IMR-90 (cell line): Measurements from ENCODE around the gene SLC27A1. TPM values are rescaled to one million over a fixed set of nuclear protein-coding genes. Genes with fewer than 3 reads are reported as not detected.

Experiments used
- ATAC-seq: fragments of 200-7000 bp; cut with Tn5 transposase; 2 replicates; pipeline ENCODE4 v1.9.1; 2020; ENCODE audit warnings: low read depth, mild to moderate bottlenecking, moderate library complexity
- BruUV-seq: library from RNA; stranded (reverse); fragments of 400-500 nt; replicated peaks from 2 replicates; lab custom pipeline; 2021; lab: Mats Ljungman, UMichigan
- CTCF ChIA-PET: fragments of 300-600 bp; formaldehyde crosslinking; extraction: SDS; loops from one replicate; lab custom pipeline; 2021; ENCODE audit warnings: antibody characterized with exemption; lab: Yijun Ruan, JAX
- POLR2A ChIA-PET: fragments of 300-600 bp; sonication (Branson Sonifier 250); formaldehyde crosslinking; loops from one replicate; lab custom pipeline; 2022; ENCODE audit warnings: antibody characterized with exemption; ENCODE audit not compliant: unreplicated experiment; lab: Charles Lee
- DNase-seq: peaks from one replicate; pipeline ENCODE4 v3.0.0; 2013
- H2AFZ ChIP-seq: replicated peaks from 2 replicates; pipeline ENCODE3; 2013; ENCODE audit warnings: low read length, mild to moderate bottlenecking; ENCODE audit not compliant: poor library complexity
- H2AK5ac ChIP-seq: 2 replicates; pipeline ENCODE4 v1.6.1; 2013; ENCODE audit warnings: low read depth, low read length, inconsistent platforms
- H2AK9ac ChIP-seq: replicated peaks from 2 replicates; pipeline ENCODE3; 2013; ENCODE audit warnings: mild to moderate bottlenecking, low read depth, low read length, moderate library complexity; ENCODE audit not compliant: poor library complexity
- H2BK120ac ChIP-seq: 2 replicates; pipeline ENCODE4 v1.6.1; 2013; ENCODE audit warnings: low read depth, low read length, inconsistent platforms
- H2BK15ac ChIP-seq: 3 replicates; pipeline ENCODE4 v1.6.1; 2013; ENCODE audit warnings: low read depth, low read length, inconsistent platforms
- H2BK20ac ChIP-seq: 2 replicates; pipeline ENCODE4 v1.6.1; 2013; ENCODE audit warnings: low read depth, mild to moderate bottlenecking, inconsistent platforms, low read length, moderate library complexity
- H2BK5ac ChIP-seq: 2 replicates; pipeline ENCODE4 v1.6.1; 2013; ENCODE audit warnings: mild to moderate bottlenecking, low read depth, low read length, inconsistent platforms; ENCODE audit not compliant: poor library complexity, severe bottlenecking
- H3K14ac ChIP-seq: replicated peaks from 2 replicates; pipeline ENCODE4 v1.6.1; 2013; ENCODE audit warnings: low read depth, low read length, inconsistent platforms
- H3K18ac ChIP-seq: 2 replicates; pipeline ENCODE4 v1.6.1; 2013; ENCODE audit warnings: low read depth, low read length, control low read depth
- H3K23ac ChIP-seq: 2 replicates; pipeline ENCODE4 v1.6.1; 2013; ENCODE audit warnings: low read depth, low read length, inconsistent platforms
- H3K27ac ChIP-seq: 2 replicates; pipeline ENCODE4 v1.5.1; 2013; ENCODE audit warnings: mild to moderate bottlenecking, control low read depth, low read length; ENCODE audit not compliant: insufficient read depth
- H3K27me3 ChIP-seq: 2 replicates; pipeline ENCODE4 v1.6.1; 2013; ENCODE audit warnings: low read length; ENCODE audit not compliant: control insufficient read depth, insufficient read depth
- H3K36me3 ChIP-seq: 2 replicates; pipeline ENCODE4 v1.6.1; 2013; ENCODE audit warnings: low read length, mixed read lengths; ENCODE audit not compliant: control insufficient read depth, insufficient read depth
- H3K4ac ChIP-seq: 2 replicates; pipeline ENCODE4 v1.6.1; 2013; ENCODE audit warnings: low read depth, low read length, inconsistent platforms
- H3K4me1 ChIP-seq: 2 replicates; pipeline ENCODE4 v1.6.1; 2013; ENCODE audit warnings: low read length, mixed read lengths; ENCODE audit not compliant: control insufficient read depth, insufficient read depth
- H3K4me2 ChIP-seq: 2 replicates; pipeline ENCODE4 v1.6.1; 2013; ENCODE audit warnings: low read depth, mild to moderate bottlenecking, control low read depth, low read length, moderate library complexity
- H3K4me3 ChIP-seq: 2 replicates; pipeline ENCODE4 v1.5.1; 2013; ENCODE audit warnings: low read depth, mild to moderate bottlenecking, control low read depth, low read length, moderate library complexity; ENCODE audit not compliant: insufficient read depth
- H3K56ac ChIP-seq: 2 replicates; pipeline ENCODE4 v1.6.1; 2013; ENCODE audit warnings: low read length, inconsistent platforms; ENCODE audit not compliant: insufficient read depth; ENCODE audit errors: extremely low read depth
- H3K79me1 ChIP-seq, 2 experiments: 2 replicates each; pipeline ENCODE4 v1.6.1; 2013; ENCODE audit warnings: low read length in 2 of 2, inconsistent platforms in 1 of 2, low read depth in 1 of 2
- H3K9ac ChIP-seq: 2 replicates; pipeline ENCODE4 v1.6.1; 2013; ENCODE audit warnings: low read depth, low read length, control low read depth
- H3K9me1 ChIP-seq: 2 replicates; pipeline ENCODE4 v1.6.1; 2013; ENCODE audit warnings: low read length, inconsistent platforms; ENCODE audit not compliant: insufficient read depth
- H3K9me3 ChIP-seq: 2 replicates; pipeline ENCODE4 v1.6.1; 2013; ENCODE audit warnings: low read length; ENCODE audit not compliant: control insufficient read depth, insufficient read depth
- H4K20me1 ChIP-seq: 2 replicates; pipeline ENCODE4 v1.6.1; 2013; ENCODE audit warnings: low read length, inconsistent platforms; ENCODE audit not compliant: insufficient read depth
- H4K5ac ChIP-seq: 2 replicates; pipeline ENCODE4 v1.6.1; 2013; ENCODE audit warnings: mild to moderate bottlenecking, low read depth, low read length, control low read depth
- H4K8ac ChIP-seq, 2 experiments: 2 replicates each; pipeline ENCODE4 v1.6.1; 2013; ENCODE audit warnings: low read depth in 2 of 2, low read length in 2 of 2, control low read depth in 1 of 2, inconsistent platforms in 1 of 2
- H4K91ac ChIP-seq: 2 replicates; pipeline ENCODE4 v1.6.1; 2013; ENCODE audit warnings: low read depth, low read length, inconsistent platforms; ENCODE audit not compliant: insufficient read depth
- BHLHE40 ChIP-seq: fragments of 150-350 bp; IDR thresholded peaks from 2 replicates; pipeline ENCODE4 v1.6.1; 2016; ENCODE audit warnings: mild to moderate bottlenecking, low read depth, low read length
- MAZ ChIP-seq: IDR thresholded peaks from 2 replicates; pipeline ENCODE4 v1.6.1; 2012; ENCODE audit warnings: low read depth, mild to moderate bottlenecking, low read length, improper control_type of control experiment, moderate library complexity, borderline replicate concordance
- MXI1 ChIP-seq: IDR thresholded peaks from 2 replicates; pipeline ENCODE4 v1.6.1; 2012; ENCODE audit warnings: low read depth, mild to moderate bottlenecking, low read length, moderate library complexity, borderline replicate concordance
- NFE2L2 ChIP-seq: fragments of 150-350 bp; IDR thresholded peaks from 2 replicates; pipeline ENCODE4 v1.6.1; 2016; ENCODE audit warnings: low read depth, mild to moderate bottlenecking, low read length
- WGBS, 2 experiments: methylation state at CpG; one replicate each; pipeline versions ENCODE4 v1.1.5 to v1.1.7; 2013; ENCODE audit warnings: missing lambda C conversion rate in 2 of 2; ENCODE audit not compliant: insufficient read length in 1 of 2; ENCODE audit errors: extremely low coverage in 2 of 2; 5-methylcytosine and 5-hydroxymethylcytosine counted together
- dilution Hi-C: fragments of 300-500 bp; cut with HindIII; formaldehyde crosslinking; loops from one replicate; pipeline ENCODE4 v1.14.3; 2018; ENCODE audit warnings: low sequenced_read_pairs; ENCODE audit not compliant: unreplicated experiment
- in situ Hi-C: fragments of 300-500 bp; cut with MboI; formaldehyde crosslinking; loops from 3 replicates; pipeline ENCODE4 v1.14.3; 2019; ENCODE audit warnings: low sequenced_read_pairs, inconsistent platforms, mixed read lengths
- intact Hi-C: fragments of 100-400 bp; cut with micrococcal nuclease; formaldehyde crosslinking; loops from 2 replicates; pipeline ENCODE4 v1.10.0; 2022
- polyA plus RNA-seq, 3 experiments: library from polyadenylated mRNA; depleted of rRNA; stranded (reverse); fragments of >200 nt; gene quantifications; 2 replicates each; pipeline ENCODE4 v1.2.3, GENCODE V29; 2012; ENCODE audit warnings: low replicate concordance in 1 of 3
- total RNA-seq: library from RNA; depleted of rRNA; stranded (reverse); fragments of >200 nt; gene quantifications from 2 replicates; pipeline ENCODE4 v1.2.3, GENCODE V29; 2012; rRNA removed

The SLC27A1 gene
- total and polyA plus RNA-seq, 2 of the 4 experiments (the other 2 are of a cell fraction): 4.8 to 12.9 TPM

GRCh38 chr19:17555480-17555928 lies 85.2 kb downstream of the SLC27A1 start, which contains the start of gene COLGALT1:
Gene COLGALT1, plus strand, starts transcription at chr19:17555649. Its CDS starts 65 bp downstream, at chr19:17555714.
- POLR2A ChIA-PET: no interaction called here
- Histone ChIP-seq H3K79me1 (peaks cover 10 to 36% of the 10 kb centered on the region in 2 experiments), H2AFZ (peak within 1 kb of the TSS; percentile 97), H3K9me3 (no peaks in the 10 kb centered on the region), H2BK120ac (peak within 1 kb of the TSS; percentile 73; the same call in 1 of the 2 replicates), H4K20me1 (no peaks in the 10 kb centered on the region), H2BK15ac (peak within 1 kb of the TSS; percentile 50; the same call in 1 of the 3 replicates), H2AK5ac (peak within 1 kb of the TSS; percentile 74), H3K56ac (peak within 1 kb of the TSS; percentile 70), H3K14ac (peak within 1 kb of the TSS; percentile 93), H3K27me3 (no peaks in the 10 kb centered on the region), H3K4me3 (peak within 1 kb of the TSS; percentile 84), H4K91ac (peak within 1 kb of the TSS; percentile 86), H3K4ac (peak within 1 kb of the TSS; percentile 88), H3K36me3 (peaks cover 18% of the 10 kb centered on the region), H3K4me1 (peaks cover 3% of the 10 kb centered on the region; the same call in 1 of the 2 replicates), H3K18ac (peak within 1 kb of the TSS; percentile 51; the same call in 1 of the 2 replicates), H4K5ac (peak within 1 kb of the TSS; percentile 49), H3K27ac (peak within 1 kb of the TSS; percentile 94), H3K23ac (peak within 1 kb of the TSS; percentile 36; the same call in 1 of the 2 replicates), H2BK5ac (peak within 1 kb of the TSS; percentile 86), H2AK9ac (peak within 1 kb of the TSS; percentile 98), H3K9ac (peak within 1 kb of the TSS; percentile 75), H3K4me2 (peak within 1 kb of the TSS; percentile 83), H4K8ac (peak within 1 kb of the TSS; percentile 54 to 83), H2BK20ac (peak within 1 kb of the TSS; percentile 12; the same call in 1 of the 2 replicates), H3K9me1 (peaks cover 4% of the 10 kb centered on the region; the same call in 1 of the 2 replicates)
- ATAC-seq (peak; percentile 95), DNase-seq (peak; percentile 94)
- dilution Hi-C loops: no loop called here
- no TSS peak for BruUV-seq
- intact Hi-C loops: loop anchor here (5.0 to 10.0 kb wide), 2 partner anchors 43 to 161 kb away; partner anchors contain the start of genes CCDC194 and PGLS
- in situ Hi-C loops: no loop called here
- 0% methylated on average over 52 of the region's 64 CpGs; no CpG with 5 or more reads in 1 of the 2 experiments for WGBS, 2 experiments
- TF ChIP-seq NFE2L2: no peak
- peak; percentile 84; the same call in 1 of the 2 replicates for TF ChIP-seq MXI1
- TF ChIP-seq MAZ: peak; percentile 78; the same call in 1 of the 2 replicates
- peak; percentile 66 for TF ChIP-seq BHLHE40
- CTCF ChIA-PET: interaction anchor here (0.6 kb wide), 1 partner anchor 9 kb away, joined by 5 read pairs; no protein-coding TSS in a partner anchor

Other genes starting within 250 kb of the SLC27A1 start
- 0.83 and 1.1 TPM in 2 replicates for gene OCEL1, start 244.3 kb upstream of the SLC27A1 start, total RNA-seq
- gene OCEL1, start 244.3 kb upstream of the SLC27A1 start, polyA plus RNA-seq (2012; rRNA removed): 5.7 and 7.2 TPM in 2 replicates
- gene NR2F6, start 224.6 kb upstream of the SLC27A1 start, total RNA-seq: 8.4 and 10.0 TPM in 2 replicates
- 20.5 and 28.5 TPM in 2 replicates for gene NR2F6, start 224.6 kb upstream of the SLC27A1 start, polyA plus RNA-seq (2012; rRNA removed)
- gene USHBP1, start 205.8 kb upstream of the SLC27A1 start, total RNA-seq: not detected in 2 replicates
- not detected in 2 replicates for gene USHBP1, start 205.8 kb upstream of the SLC27A1 start, polyA plus RNA-seq (2012; rRNA removed)
- 76.7 and 101 TPM in 2 replicates for gene BABAM1, start 203.1 kb upstream of the SLC27A1 start, total RNA-seq
- 95.1 and 106 TPM in 2 replicates for gene BABAM1, start 203.1 kb upstream of the SLC27A1 start, polyA plus RNA-seq (2012; rRNA removed)
- gene ANKLE1, start 188.6 kb upstream of the SLC27A1 start, total RNA-seq: under 0.01 and 0.28 TPM in 2 replicates
- gene ANKLE1, start 188.6 kb upstream of the SLC27A1 start, polyA plus RNA-seq (2012; rRNA removed): 0.87 and 1.0 TPM in 2 replicates
- gene ABHD8, start 167.1 kb upstream of the SLC27A1 start, total RNA-seq: 3.6 and 3.9 TPM in 2 replicates
- gene ABHD8, start 167.1 kb upstream of the SLC27A1 start, polyA plus RNA-seq (2012; rRNA removed): 10.2 and 11.4 TPM in 2 replicates
- gene MRPL34, start 164.7 kb upstream of the SLC27A1 start, total RNA-seq: 7.3 and 17.2 TPM in 2 replicates
- gene MRPL34, start 164.7 kb upstream of the SLC27A1 start, polyA plus RNA-seq (2012; rRNA removed): 31.7 and 37.0 TPM in 2 replicates
- gene DDA1, start 161.0 kb upstream of the SLC27A1 start, total RNA-seq: 33.7 and 35.0 TPM in 2 replicates
- gene DDA1, start 161.0 kb upstream of the SLC27A1 start, polyA plus RNA-seq (2012; rRNA removed): 87.2 and 113 TPM in 2 replicates
- 1.6 and 1.7 TPM in 2 replicates for gene ANO8, start 135.7 kb upstream of the SLC27A1 start, total RNA-seq
- gene ANO8, start 135.7 kb upstream of the SLC27A1 start, polyA plus RNA-seq (2012; rRNA removed): 5.3 and 5.6 TPM in 2 replicates
- gene GTPBP3, start 133.0 kb upstream of the SLC27A1 start, total RNA-seq: 4.3 and 4.7 TPM in 2 replicates
- gene GTPBP3, start 133.0 kb upstream of the SLC27A1 start, polyA plus RNA-seq (2012; rRNA removed): 14.6 and 15.1 TPM in 2 replicates
- not detected in 2 replicates for gene PLVAP, start 93.2 kb upstream of the SLC27A1 start, total RNA-seq
- gene PLVAP, start 93.2 kb upstream of the SLC27A1 start, polyA plus RNA-seq (2012; rRNA removed): not detected in 2 replicates
- not detected in 2 replicates for gene CCDC194, start 76.3 kb upstream of the SLC27A1 start, total RNA-seq
- gene CCDC194, start 76.3 kb upstream of the SLC27A1 start, polyA plus RNA-seq (2012; rRNA removed): not detected in 2 replicates
- gene BST2, start 64.9 kb upstream of the SLC27A1 start, total RNA-seq: 0.18 and 0.28 TPM in 2 replicates
- gene BST2, start 64.9 kb upstream of the SLC27A1 start, polyA plus RNA-seq (2012; rRNA removed): 0.67 and 0.92 TPM in 2 replicates
- gene MVB12A, start 50.5 kb upstream of the SLC27A1 start, total RNA-seq: 13.8 and 13.9 TPM in 2 replicates
- 43.9 and 44.3 TPM in 2 replicates for gene MVB12A, start 50.5 kb upstream of the SLC27A1 start, polyA plus RNA-seq (2012; rRNA removed)
- gene TMEM221, start 21.9 kb upstream of the SLC27A1 start, total RNA-seq: not detected in 2 replicates
- 0.06 and 0.12 TPM in 2 replicates for gene TMEM221, start 21.9 kb upstream of the SLC27A1 start, polyA plus RNA-seq (2012; rRNA removed)
- not detected in 2 replicates for gene NXNL1, start 9.6 kb upstream of the SLC27A1 start, total RNA-seq
- not detected in 2 replicates for gene NXNL1, start 9.6 kb upstream of the SLC27A1 start, polyA plus RNA-seq (2012; rRNA removed)
- 33.9 and 37.2 TPM in 2 replicates for gene PGLS, start 41.1 kb downstream of the SLC27A1 start, total RNA-seq
- 74.3 and 92.0 TPM in 2 replicates for gene PGLS, start 41.1 kb downstream of the SLC27A1 start, polyA plus RNA-seq (2012; rRNA removed)
- 74.2 and 77.1 TPM in 2 replicates for gene COLGALT1, start 85.1 kb downstream of the SLC27A1 start, total RNA-seq
- 117 and 124 TPM in 2 replicates for gene COLGALT1, start 85.1 kb downstream of the SLC27A1 start, polyA plus RNA-seq (2012; rRNA removed)
- gene UNC13A, start 217.8 kb downstream of the SLC27A1 start, total RNA-seq: under 0.01 and 0.18 TPM in 2 replicates
- 0.16 and 0.22 TPM in 2 replicates for gene UNC13A, start 217.8 kb downstream of the SLC27A1 start, polyA plus RNA-seq (2012; rRNA removed)
- 6.1 and 10.6 TPM in 2 replicates for gene MAP1S, start 249.0 kb downstream of the SLC27A1 start, total RNA-seq
- 48.6 and 50.1 TPM in 2 replicates for gene MAP1S, start 249.0 kb downstream of the SLC27A1 start, polyA plus RNA-seq (2012; rRNA removed)